K562 (cell line): ENCODE data around the gene PDE9A. TPM values are rescaled to one million over a fixed set of nuclear protein-coding genes. Genes with fewer than 3 reads are reported as not detected.

ENCODE experiments used
- ATAC-seq: fragments of 200-7000 bp; cut with Tn5 transposase; 3 replicates; pipeline ENCODE4 v1.9.1; 2020; ENCODE audit warnings: moderate library complexity
- BruUV-seq: library from RNA; stranded (reverse); fragments of 400-500 nt; replicated peaks from 2 replicates; lab custom pipeline; 2021; lab: Mats Ljungman, UMichigan
- CTCF ChIA-PET: fragments of 300-600 bp; formaldehyde crosslinking; extraction: SDS; loops from one replicate; lab custom pipeline; 2021; ENCODE audit warnings: low intra/inter-chr PET ratio; lab: Yijun Ruan, JAX
- POLR2A ChIA-PET: fragments of 300-600, 350-650 bp; sonication (Branson Sonifier 250); formaldehyde crosslinking; extraction: SDS; loops from one replicate; lab custom pipeline; 2021; ENCODE audit warnings: antibody characterized with exemption, inconsistent platforms; lab: Yijun Ruan, JAX
- DNase-seq, 4 experiments: peaks; one replicate each; pipeline versions ENCODE4 v3.0.0 to v3.0.0-alpha.2; 2011 to 2018; ENCODE audit warnings: low spot score in 3 of 4, mixed read lengths in 3 of 4; ENCODE audit errors: extremely low read depth in 1 of 4
- FAIRE-seq: peaks from 2 replicates; lab custom pipeline; 2011; peaks lifted over from hg19 to GRCh38; lab: Jason Lieb, UNC
- H2AFZ ChIP-seq: 2 replicates; pipeline ENCODE4 v1.6.0; 2011; ENCODE audit warnings: low read depth, low read length, control low read depth, inconsistent platforms
- H3K27ac ChIP-seq: fragments of 200-600 bp; 3 replicates; pipeline ENCODE4 v1.8.0; 2011; ENCODE audit warnings: low read depth, mild to moderate bottlenecking, control low read depth, inconsistent platforms, low read length, moderate library complexity, mixed read lengths; ENCODE audit errors: extremely low read depth
- H3K27me3 ChIP-seq, 2 experiments: fragments of 300-600 bp in 1 of 2; 2 replicates in 1 of 2; 3 replicates in 1 of 2; pipeline versions ENCODE4 v1.6.0 to v1.8.0; 2011; ENCODE audit warnings: inconsistent platforms in 2 of 2, low read length in 2 of 2, mild to moderate bottlenecking in 1 of 2, mixed read lengths in 1 of 2, moderate library complexity in 1 of 2; ENCODE audit not compliant: control insufficient read depth in 2 of 2, insufficient read depth in 2 of 2
- H3K36me3 ChIP-seq: fragments of 300-600 bp; 3 replicates; pipeline ENCODE4 v1.8.0; 2011; ENCODE audit warnings: mild to moderate bottlenecking, low read length, inconsistent platforms; ENCODE audit not compliant: control insufficient read depth, insufficient read depth
- H3K4me1 ChIP-seq, 2 experiments: fragments of 200-600 bp in 1 of 2; replicated peaks in 1 of 2; 2 replicates in 1 of 2; 3 replicates in 1 of 2; pipeline versions ENCODE4 v1.5.1 to v1.8.0; 2011; ENCODE audit warnings: inconsistent platforms in 2 of 2, low read length in 2 of 2, mild to moderate bottlenecking in 1 of 2, mixed read lengths in 1 of 2, moderate library complexity in 1 of 2; ENCODE audit not compliant: control insufficient read depth in 2 of 2, insufficient read depth in 2 of 2
- H3K4me2 ChIP-seq: 2 replicates; pipeline ENCODE4 v1.6.1; 2011; ENCODE audit warnings: low read length, control low read depth, inconsistent platforms, mixed read lengths; ENCODE audit not compliant: insufficient read depth
- H3K4me3 ChIP-seq: fragments of 200-600 bp; sonication (generic), shearing (Covaris generic); 2 replicates; pipeline ENCODE4 v1.5.1; 2016; ENCODE audit warnings: control low read depth, inconsistent platforms
- H3K79me2 ChIP-seq: fragments of 200-600 bp; 3 replicates; pipeline ENCODE4 v1.8.0; 2011; ENCODE audit warnings: low read length, inconsistent platforms; ENCODE audit not compliant: control insufficient read depth, insufficient read depth
- H3K9ac ChIP-seq, 2 experiments: 2 replicates each; pipeline versions ENCODE4 v1.6.0 to v1.6.1; 2011; ENCODE audit warnings: low read depth in 2 of 2, low read length in 2 of 2, control low read depth in 1 of 2, inconsistent platforms in 1 of 2, mild to moderate bottlenecking in 1 of 2, mixed read lengths in 1 of 2; ENCODE audit not compliant: insufficient read depth in 1 of 2
- H3K9me1 ChIP-seq: one replicate; pipeline ENCODE4 v1.6.0; 2011; ENCODE audit warnings: inconsistent platforms, mild to moderate bottlenecking, low read length, moderate library complexity; ENCODE audit not compliant: control insufficient read depth, insufficient read depth
- H3K9me3 ChIP-seq: replicated peaks from 2 replicates; pipeline ENCODE4 v1.5.1; 2011; ENCODE audit warnings: low read depth, low read length, inconsistent platforms; ENCODE audit not compliant: control insufficient read depth, insufficient read depth
- H4K20me1 ChIP-seq: replicated peaks from 2 replicates; pipeline ENCODE4 v1.6.1; 2011; ENCODE audit warnings: low read length, inconsistent platforms, mixed read lengths; ENCODE audit not compliant: control insufficient read depth, insufficient read depth
- BDP1 ChIP-seq: IDR thresholded peaks from 3 replicates; pipeline ENCODE4 v1.6.1; 2011; ENCODE audit not compliant: insufficient read length, insufficient read depth
- CHD4 ChIP-seq: fragments of 200-600 bp; sonication (generic); IDR thresholded peaks from 3 replicates; pipeline ENCODE4 v1.6.1; 2012; ENCODE audit warnings: low read depth, mild to moderate bottlenecking, mixed read lengths, low read length, inconsistent platforms; ENCODE audit not compliant: insufficient read depth, insufficient replicate concordance, poor library complexity, severe bottlenecking
- E2F3 ChIP-seq: fragments of 250-450 bp; sonication (Bioruptor Pico); IDR thresholded peaks from 2 replicates; pipeline ENCODE4 v1.4.0; 2020; ENCODE audit warnings: mild to moderate bottlenecking
- HDAC6 ChIP-seq: IDR thresholded peaks from 2 replicates; pipeline ENCODE4 v1.6.1; 2012; ENCODE audit warnings: low read depth, mild to moderate bottlenecking, control low read depth, inconsistent platforms, low read length, moderate library complexity
- KHSRP ChIP-seq: fragments of 450-650 bp; IDR thresholded peaks from 2 replicates; pipeline ENCODE4 v1.6.1; 2017
- MYNN ChIP-seq, 2 experiments: sonication (generic); formaldehyde crosslinking in 1 of 2; IDR thresholded peaks; 2 replicates each; pipeline versions ENCODE4 v1.5.0 to v1.6.1; 2016 to 2020; ENCODE audit warnings: antibody characterized with exemption in 1 of 2, missing genetic modification reagents in 1 of 2
- PYGO2 ChIP-seq: fragments of 450-650 bp; IDR thresholded peaks from 2 replicates; pipeline ENCODE4 v1.6.1; 2016; ENCODE audit warnings: mild to moderate bottlenecking, missing genetic modification characterization, moderate library complexity, missing compliant biosample characterization
- RHOXF2B ChIP-seq: fragments of 250-450 bp; sonication (Bioruptor Pico); conservative IDR thresholded peaks from 2 replicates; pipeline ENCODE4 v1.5.1; 2021
- STAT5B ChIP-seq: fragments of 250-450 bp; sonication (Bioruptor Pico); IDR thresholded peaks from 2 replicates; pipeline ENCODE4 v1.8.0; 2021; ENCODE audit warnings: mild to moderate bottlenecking, inconsistent platforms
- TGIF2 ChIP-seq: sonication (generic); formaldehyde crosslinking; IDR thresholded peaks from 2 replicates; pipeline ENCODE4 v1.8.1; 2022; ENCODE audit warnings: mild to moderate bottlenecking, missing genetic modification reagents, moderate library complexity
- ZC3H8 ChIP-seq: fragments of 450-650 bp; IDR thresholded peaks from 2 replicates; pipeline ENCODE4 v1.6.1; 2017
- ZNF57 ChIP-seq: fragments of 450-650 bp; formaldehyde crosslinking; IDR thresholded peaks from 2 replicates; pipeline ENCODE4 v1.4.0; 2020; ENCODE audit warnings: mild to moderate bottlenecking, moderate library complexity
- ZNF644 ChIP-seq: fragments of 200-800 bp; sonication (Bioruptor generic); IDR thresholded peaks from 2 replicates; pipeline ENCODE4 v1.6.1; 2016; ENCODE audit warnings: low read depth, missing genetic modification characterization, missing compliant biosample characterization
- ZNF830 ChIP-seq: fragments of 250-450 bp; sonication (Bioruptor Pico); IDR thresholded peaks from 2 replicates; pipeline ENCODE4 v1.5.0; 2021; ENCODE audit warnings: mild to moderate bottlenecking
- WGBS: fragments of 100-300 bp; shearing (Covaris generic); methylation state at CpG from one replicate; pipeline ENCODE4 v1.1.6; 2016; ENCODE audit warnings: low coverage, mixed read lengths; ENCODE audit not compliant: insufficient coverage; ENCODE audit errors: missing lambda C conversion rate; 5-methylcytosine and 5-hydroxymethylcytosine counted together
- in situ Hi-C: fragments of 300-500 bp; cut with MboI; formaldehyde crosslinking; loops from 4 replicates; pipeline ENCODE4 v1.15.0; 2018; ENCODE audit warnings: inconsistent platforms, mixed read lengths
- intact Hi-C: fragments of 100-400 bp; cut with micrococcal nuclease; formaldehyde crosslinking; loops from 2 replicates; pipeline ENCODE4 v1.14.2; 2022
- polyA plus RNA-seq, 8 experiments: library from polyadenylated mRNA; depleted of rRNA in 4 of 8; stranded (reverse) in 5 of 8; unstranded in 3 of 8; fragments of >200 nt; fragmentation: Nextera tagmentation in 2 of 8; fragmentation: Illumina TruSeq in 1 of 8; extraction: Ambion mirVana in 2 of 8; extraction: Trizol in 1 of 8; gene quantifications; 2 replicates each; pipeline versions ENCODE4 v1.2.1 to v1.2.3, GENCODE V29; 2011 to 2014; ENCODE audit warnings: inconsistent platforms in 1 of 8, missing spikeins in 1 of 8
- total RNA-seq, 7 experiments: library from RNA; depleted of rRNA in 6 of 7; stranded (reverse); fragments of >200 nt in 6 of 7; fragmentation: Illumina TruSeq in 2 of 7; extraction: Trizol in 2 of 7; gene quantifications; 2 replicates each; pipeline versions ENCODE4 v1.2.1 to v1.2.3, GENCODE V29; 2011 to 2021; ENCODE audit warnings: low replicate concordance in 1 of 7
- TF ChIP-seq, protein P1 (sequence below): sonication (generic); formaldehyde crosslinking; IDR thresholded peaks from 2 replicates; pipeline ENCODE4 v1.8.1; 2023; ENCODE audit warnings: mild to moderate bottlenecking, missing genetic modification reagents
- TF ChIP-seq, protein P2 (sequence below): fragments of 450-650 bp; IDR thresholded peaks from 2 replicates; pipeline ENCODE4 v1.6.1; 2016; ENCODE audit warnings: mild to moderate bottlenecking

PDE9A gene
- total and polyA plus RNA-seq, 9 of the 15 experiments (the other 6 are each of a cell fraction or from before 2014, with no cell fraction given): 0.07 to 0.27 TPM; not detected in 7

- FAIRE-seq (no peak), DNase-seq (no peak), ATAC-seq (no peak)
- Histone ChIP-seq H4K20me1 (0 out of 2 replicates have a peak, but pooled peaks cover 5% of the 10 kb centered on the region), H3K27ac (no peak overlapping the region), H3K27me3 (peaks cover 70 to 81% of the 10 kb centered on the region in 2 experiments), H3K4me2 (no peak overlapping the region), H3K4me1 (0 out of 5 replicates have a peak, but pooled peaks cover 0 to 3% of the 10 kb centered on the region in 2 experiments), H2AFZ (no peak overlapping the region), H3K9me3 (no peaks in the 10 kb centered on the region), H3K4me3 (no peak overlapping the region), H3K36me3 (no peaks in the 10 kb centered on the region), H3K9me1 (no peaks in the 10 kb centered on the region), H3K79me2 (no peaks in the 10 kb centered on the region), H3K9ac (no peak overlapping the region)
- CTCF ChIA-PET: no interaction called here
- in situ Hi-C loops: no loop called here
- no TSS peak for BruUV-seq
- POLR2A ChIA-PET: interaction anchor here (1.7 to 2.5 kb wide), 2 partner anchors 8 to 11 kb away, joined by 8 to 9 read pairs; no protein-coding TSS in a partner anchor
- WGBS: 4% methylated on average over 13 of the region's 13 CpGs
- no peak for TF ChIP-seq E2F3
- TF ChIP-seq CHD4: no peak
- TF ChIP-seq ZNF644 (tag): no peak
- no peak for TF ChIP-seq TGIF2
- no peak for TF ChIP-seq ZNF57 (CRISPR knock-in tag)
- TF ChIP-seq KHSRP: no peak
- TF ChIP-seq BDP1: no peak
- TF ChIP-seq PYGO2 (tag): no peak
- TF ChIP-seq ZNF830 (CRISPR knock-in tag): no peak
- TF ChIP-seq, protein P1, sequence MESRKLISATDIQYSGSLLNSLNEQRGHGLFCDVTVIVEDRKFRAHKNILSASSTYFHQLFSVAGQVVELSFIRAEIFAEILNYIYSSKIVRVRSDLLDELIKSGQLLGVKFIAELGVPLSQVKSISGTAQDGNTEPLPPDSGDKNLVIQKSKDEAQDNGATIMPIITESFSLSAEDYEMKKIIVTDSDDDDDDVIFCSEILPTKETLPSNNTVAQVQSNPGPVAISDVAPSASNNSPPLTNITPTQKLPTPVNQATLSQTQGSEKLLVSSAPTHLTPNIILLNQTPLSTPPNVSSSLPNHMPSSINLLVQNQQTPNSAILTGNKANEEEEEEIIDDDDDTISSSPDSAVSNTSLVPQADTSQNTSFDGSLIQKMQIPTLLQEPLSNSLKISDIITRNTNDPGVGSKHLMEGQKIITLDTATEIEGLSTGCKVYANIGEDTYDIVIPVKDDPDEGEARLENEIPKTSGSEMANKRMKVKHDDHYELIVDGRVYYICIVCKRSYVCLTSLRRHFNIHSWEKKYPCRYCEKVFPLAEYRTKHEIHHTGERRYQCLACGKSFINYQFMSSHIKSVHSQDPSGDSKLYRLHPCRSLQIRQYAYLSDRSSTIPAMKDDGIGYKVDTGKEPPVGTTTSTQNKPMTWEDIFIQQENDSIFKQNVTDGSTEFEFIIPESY (CRISPR knock-in tag): no peak
- TF ChIP-seq ZC3H8: no peak
- TF ChIP-seq MYNN (IDR thresholded peaks at IDR 0.05): no peak
- TF ChIP-seq MYNN (CRISPR knock-in tag; IDR thresholded peaks at IDR 0.05): no peak
- no peak for TF ChIP-seq HDAC6
- TF ChIP-seq STAT5B: no peak
- no peak for TF ChIP-seq RHOXF2B (CRISPR knock-in tag)
- TF ChIP-seq, protein P2, sequence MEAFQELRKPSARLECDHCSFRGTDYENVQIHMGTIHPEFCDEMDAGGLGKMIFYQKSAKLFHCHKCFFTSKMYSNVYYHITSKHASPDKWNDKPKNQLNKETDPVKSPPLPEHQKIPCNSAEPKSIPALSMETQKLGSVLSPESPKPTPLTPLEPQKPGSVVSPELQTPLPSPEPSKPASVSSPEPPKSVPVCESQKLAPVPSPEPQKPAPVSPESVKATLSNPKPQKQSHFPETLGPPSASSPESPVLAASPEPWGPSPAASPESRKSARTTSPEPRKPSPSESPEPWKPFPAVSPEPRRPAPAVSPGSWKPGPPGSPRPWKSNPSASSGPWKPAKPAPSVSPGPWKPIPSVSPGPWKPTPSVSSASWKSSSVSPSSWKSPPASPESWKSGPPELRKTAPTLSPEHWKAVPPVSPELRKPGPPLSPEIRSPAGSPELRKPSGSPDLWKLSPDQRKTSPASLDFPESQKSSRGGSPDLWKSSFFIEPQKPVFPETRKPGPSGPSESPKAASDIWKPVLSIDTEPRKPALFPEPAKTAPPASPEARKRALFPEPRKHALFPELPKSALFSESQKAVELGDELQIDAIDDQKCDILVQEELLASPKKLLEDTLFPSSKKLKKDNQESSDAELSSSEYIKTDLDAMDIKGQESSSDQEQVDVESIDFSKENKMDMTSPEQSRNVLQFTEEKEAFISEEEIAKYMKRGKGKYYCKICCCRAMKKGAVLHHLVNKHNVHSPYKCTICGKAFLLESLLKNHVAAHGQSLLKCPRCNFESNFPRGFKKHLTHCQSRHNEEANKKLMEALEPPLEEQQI: no peak
- intact Hi-C loops: no loop called here
Observed at GRCh38 chr21:42748620-42749176, 95.3 kb downstream of the PDE9A start.
